ENCODE data around the gene SLC5A10. TPM values are rescaled to one million over a fixed set of nuclear protein-coding genes. Genes with fewer than 3 reads are reported as not detected.

Gene SLC5A10
- total RNA-seq, 4 donors from 2014 or later, result not detected

GRCh38 chr17:19000531-19001325 is 48.8 kb downstream of the SLC5A10 start:
- H3K27ac ChIP-seq, result peak overlapping the region in 3 of 4 donors; percentile 67 to 90 (median 85)
- TF ChIP-seq POLR2A (IDR thresholded peaks at IDR 0.05) (peak; percentile 27 to 66), CTCF (IDR thresholded peaks at IDR 0.05) (no peak)
- peak in 2 of 3 donors; percentile 89 for DNase-seq
- no peaks in the 10 kb centered on the region for H3K27me3 ChIP-seq
- H3K4me3 ChIP-seq, result peak overlapping the region in 1 of 4 donors; percentile 33
- no peaks in the 10 kb centered on the region for H3K36me3 ChIP-seq
- peaks cover 0 to 36% (median 7%) of the 10 kb centered on the region in 4 donors for H3K4me1 ChIP-seq
- no peaks in the 10 kb centered on the region for H3K9me3 ChIP-seq

DNA sequence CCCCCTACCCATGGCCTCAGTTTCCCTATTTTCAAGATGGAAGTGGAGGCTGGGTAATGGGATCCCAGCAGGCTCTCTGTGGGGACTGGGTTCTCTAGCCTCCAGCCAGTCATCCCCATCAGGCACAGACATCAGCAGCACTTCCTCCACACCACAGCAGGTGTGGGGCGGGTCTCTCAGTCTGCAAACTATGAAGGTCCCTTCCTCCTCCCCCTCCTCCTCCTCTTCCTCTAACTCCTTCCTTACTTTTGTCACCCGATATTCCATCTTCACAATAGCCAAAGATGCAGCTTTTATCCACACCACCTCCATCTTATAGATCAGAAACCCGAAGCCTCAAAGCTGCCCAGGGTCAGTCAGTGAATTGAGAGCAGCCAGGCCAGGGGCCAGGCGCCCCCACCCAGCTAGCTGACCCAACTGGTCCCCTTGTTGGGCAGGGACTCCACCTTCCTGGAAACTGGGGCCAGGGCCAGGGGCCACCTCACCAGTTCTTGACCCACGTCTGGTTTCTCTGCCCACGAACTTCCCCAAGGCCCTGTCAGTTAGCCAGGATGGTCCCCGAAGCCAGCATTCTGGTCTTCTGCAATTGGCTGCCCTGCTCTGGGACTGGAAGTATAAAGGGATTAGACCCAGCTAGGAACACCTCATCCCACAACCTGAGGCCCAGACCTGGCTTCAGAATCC is 50.1 kb downstream of the SLC5A10 start:
- peak overlapping the region in 2 of 4 donors; percentile 85 to 90 for H3K27ac ChIP-seq
- peaks cover 0 to 36% (median 7%) of the 10 kb centered on the region in 4 donors for H3K4me1 ChIP-seq
- peak overlapping the region in 2 of 4 donors; percentile 64 to 87 for H3K4me3 ChIP-seq
- H3K27me3 ChIP-seq, result no peaks in the 10 kb centered on the region
- H3K9me3 ChIP-seq, result no peaks in the 10 kb centered on the region
- no peak for DNase-seq
- H3K36me3 ChIP-seq, result no peaks in the 10 kb centered on the region
- no peak for TF ChIP-seq POLR2A (IDR thresholded peaks at IDR 0.05)
- TF ChIP-seq CTCF (IDR thresholded peaks at IDR 0.05), result no peak

GRCh38 chr17:19002805-19003542 is 51.0 kb downstream of the SLC5A10 start:
- peaks cover 0 to 34% (median 7%) of the 10 kb centered on the region in 4 donors for H3K4me1 ChIP-seq
- H3K27me3 ChIP-seq, result no peaks in the 10 kb centered on the region
- peak overlapping the region in 3 of 4 donors; percentile 64 to 87 (median 71) for H3K4me3 ChIP-seq
- peak overlapping the region in 2 of 4 donors; percentile 75 to 85 for H3K27ac ChIP-seq
- no peak for DNase-seq
- no peaks in the 10 kb centered on the region for H3K9me3 ChIP-seq
- TF ChIP-seq POLR2A (IDR thresholded peaks at IDR 0.05), result no peak
- no peak for TF ChIP-seq CTCF (IDR thresholded peaks at IDR 0.05)
- H3K36me3 ChIP-seq, result no peaks in the 10 kb centered on the region

DNA sequence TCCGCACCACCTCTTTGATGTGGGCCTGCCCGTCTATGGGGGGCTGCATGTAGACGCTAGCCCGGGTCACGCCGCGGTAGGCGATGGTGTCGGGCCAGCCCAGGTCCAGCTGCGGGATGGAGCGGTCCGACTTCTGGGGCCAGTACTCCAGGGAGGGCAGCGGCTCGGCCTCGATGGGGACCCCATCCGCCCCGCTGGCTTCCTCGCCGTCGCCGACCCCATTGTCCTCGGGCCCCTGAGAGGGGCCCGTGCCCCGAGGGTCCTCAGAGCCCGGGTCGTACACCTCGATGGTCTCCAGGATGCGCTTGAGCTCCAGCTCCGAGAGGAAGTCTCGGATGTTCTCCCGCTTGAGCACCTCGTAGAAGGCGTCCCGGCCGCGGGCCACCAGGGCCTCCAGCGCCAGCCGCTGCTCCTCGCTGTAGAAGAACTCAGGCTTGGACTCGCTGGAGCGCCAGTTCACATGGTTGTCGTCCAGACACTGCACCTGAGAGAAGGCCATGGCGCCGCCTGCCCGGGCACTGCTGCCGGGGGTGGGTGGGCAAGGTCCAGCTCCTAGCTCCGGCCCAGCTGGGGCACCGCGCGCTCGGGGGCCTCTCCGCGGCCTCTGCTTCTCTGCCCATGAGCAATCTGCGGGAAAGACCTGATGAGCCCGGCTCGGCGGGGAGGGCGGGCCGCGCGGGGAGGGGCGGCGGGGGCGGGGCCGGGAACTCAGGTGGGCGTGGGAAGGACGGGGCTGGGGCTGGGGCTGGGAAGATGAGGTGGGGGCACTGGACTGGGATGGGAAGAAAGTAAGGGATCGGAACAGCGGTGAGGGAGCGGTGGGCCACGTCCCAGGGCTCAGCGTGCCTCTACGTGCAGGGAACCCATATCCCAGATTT is 51.8 kb downstream of the SLC5A10 start:
- Histone ChIP-seq H3K4me1 (peaks cover 0 to 31% (median 7%) of the 10 kb centered on the region in 4 donors), H3K27ac (peak overlapping the region; percentile 74 to 86 (median 80)), H3K4me3 (peak overlapping the region; percentile 64 to 87 (median 79)), H3K9me3 (no peaks in the 10 kb centered on the region), H3K36me3 (no peaks in the 10 kb centered on the region), H3K27me3 (no peaks in the 10 kb centered on the region)
- peak; percentile 39 to 81 (median 68) for DNase-seq
- TF ChIP-seq POLR2A (IDR thresholded peaks at IDR 0.05) (peak in 1 of 2 donors; percentile 60), CTCF (IDR thresholded peaks at IDR 0.05) (no peak)

Measured in Peyer's patch (tissue), 4 donors.